Lung microvascular endothelial cell (primary cell): ENCODE measurements around the gene AOPEP. TPM values are rescaled to one million over a fixed set of nuclear protein-coding genes. Genes with fewer than 3 reads are reported as not detected.
A peak's percentile ranks its signal among the peaks of the same experiment; 100 is the strongest.

Source experiments
- DNase-seq, 2 donors: peaks; one replicate each; pipeline versions ENCODE4 v3.0.0 to v3.0.0-alpha.2; 2010; ENCODE audit warnings: low read depth in 2 of 2
- total RNA-seq: library from RNA; depleted of rRNA; stranded (reverse); fragments of >200 nt; gene quantifications from 2 replicates; pipeline ENCODE4 v1.2.1, GENCODE V29; 2014

The AOPEP gene
- total RNA-seq, 1 donor from 2014 or later, result 33.9 TPM

- DNase-seq, result no peak
Measured at GRCh38 chr9:94911986-94912635, 185.6 kb downstream of the AOPEP start.

DNA sequence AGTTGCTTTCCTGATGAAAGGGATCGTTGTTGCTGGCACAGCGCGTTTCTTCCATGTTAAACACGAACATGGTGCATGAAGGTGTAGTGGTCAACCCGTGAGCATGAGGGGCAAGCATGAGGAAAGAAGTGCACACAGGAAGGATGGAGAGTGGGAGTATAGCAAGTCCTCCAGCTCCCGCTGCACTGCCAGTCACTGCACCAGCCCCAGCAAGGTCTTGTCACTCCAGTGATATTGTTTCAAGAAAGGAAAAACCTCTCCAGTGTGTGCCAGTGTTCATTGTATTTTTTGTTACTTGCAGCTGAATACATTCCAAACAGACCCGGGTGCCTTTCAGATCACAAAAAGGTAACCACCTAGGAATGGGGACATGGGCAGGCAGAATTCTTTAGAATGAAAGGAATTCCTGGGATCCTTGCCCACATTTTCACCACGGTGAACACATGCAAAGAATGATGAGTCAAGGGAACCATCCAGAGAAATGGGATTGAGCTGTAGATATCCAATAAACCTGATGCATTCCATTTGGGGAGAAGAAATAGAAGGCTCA, 186.3 kb downstream of the AOPEP start:
- peak in 1 of 2 donors; percentile 28 for DNase-seq

GRCh38 chr9:94913550-94913949, 187.1 kb downstream of the AOPEP start:
- DNase-seq, result no peak

- DNase-seq, result no peak
Measured at GRCh38 chr9:94915476-94916450, 189.3 kb downstream of the AOPEP start.

DNA sequence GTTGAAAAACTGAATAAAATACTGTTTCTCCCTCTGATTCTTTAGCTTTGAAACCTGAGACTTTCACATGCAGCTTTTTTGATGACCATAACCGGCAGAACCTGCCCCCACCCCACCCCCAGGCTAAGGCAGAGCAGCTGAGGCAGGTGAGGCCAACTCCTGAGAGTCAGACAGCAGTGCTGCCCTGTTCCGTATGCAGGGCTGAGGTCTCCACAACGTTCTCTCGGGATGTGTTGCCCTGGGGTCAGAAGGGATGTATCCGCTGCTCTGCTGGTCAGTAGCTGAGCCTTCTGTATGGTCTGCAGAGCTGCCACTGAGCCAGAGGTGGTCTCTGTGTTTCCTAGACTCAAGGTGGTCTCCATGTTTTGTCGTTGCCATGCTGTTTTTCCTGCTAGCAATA, 190.5 kb downstream of the AOPEP start:
- no peak for DNase-seq

GRCh38 chr9:94918038-94918753, 191.7 kb downstream of the AOPEP start:
- DNase-seq, result no peak

- no peak for DNase-seq
Measured at GRCh38 chr9:94919376-94920098, 193.0 kb downstream of the AOPEP start.

GRCh38 chr9:94920420-94921091, 194.1 kb downstream of the AOPEP start:
- no peak for DNase-seq

DNA sequence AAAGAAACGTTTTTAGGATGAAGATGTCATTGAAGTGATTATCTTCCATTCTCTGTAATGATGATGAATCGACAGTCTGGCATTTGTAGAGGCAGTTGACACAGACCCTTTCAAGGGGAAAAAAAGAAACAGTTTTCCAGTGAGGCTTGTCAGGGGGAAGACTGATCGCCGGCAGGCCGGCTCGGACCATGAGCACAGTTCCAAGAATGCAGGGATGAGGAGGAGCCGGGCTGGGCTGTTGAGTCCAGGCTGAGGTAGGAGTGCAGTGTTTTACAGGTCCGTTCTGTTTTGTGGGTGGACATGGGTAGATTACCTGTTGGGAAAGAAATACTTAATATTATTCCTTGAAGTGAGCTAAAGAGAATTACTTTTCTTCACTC, 194.6 kb downstream of the AOPEP start:
- DNase-seq, result peak in 1 of 2 donors; percentile 43

DNA sequence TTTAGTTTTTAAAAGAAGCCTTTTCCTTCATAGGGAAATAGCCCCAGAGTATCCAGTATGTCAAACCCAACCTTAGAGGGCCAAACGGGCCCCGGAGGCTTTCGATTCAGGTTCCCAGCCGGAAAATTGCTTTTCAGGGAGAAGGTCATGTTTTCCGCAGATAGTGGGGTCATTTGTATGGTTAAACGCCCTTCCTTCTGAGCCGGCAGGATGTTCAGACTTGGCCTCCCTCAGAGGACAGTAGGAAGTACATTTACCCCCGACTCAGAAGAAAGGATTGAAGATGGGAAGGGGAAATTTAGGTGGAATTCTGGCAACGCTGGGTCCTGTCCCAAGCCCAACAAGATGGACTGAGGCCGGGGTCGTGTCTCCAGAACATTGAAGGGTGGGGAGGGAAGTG, 195.2 kb downstream of the AOPEP start:
- no peak for DNase-seq

DNA sequence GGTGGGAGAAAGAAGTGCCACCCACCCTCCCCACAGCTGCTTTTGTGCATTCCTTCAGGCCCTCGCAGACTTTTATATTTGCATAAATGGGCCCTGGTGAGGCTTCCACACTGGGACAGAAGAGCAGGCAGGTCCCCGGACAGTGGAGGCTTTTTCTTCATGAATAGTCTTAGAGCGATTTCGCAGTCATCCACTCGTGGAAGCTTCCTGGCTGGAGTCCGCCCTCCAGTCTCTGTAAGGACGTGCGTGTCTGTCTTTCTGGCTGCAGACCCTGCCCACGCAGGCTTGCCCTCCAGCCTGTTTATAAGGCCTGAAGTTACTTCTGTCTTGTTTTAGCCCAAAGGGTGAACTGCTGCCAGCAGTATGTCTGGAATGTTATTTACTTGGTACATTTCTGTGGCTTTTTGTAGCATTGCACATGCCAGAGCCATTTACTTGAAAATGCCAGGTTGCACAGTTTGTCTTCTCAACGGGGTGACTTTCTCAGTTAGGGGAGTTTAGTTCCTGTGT, 195.7 kb downstream of the AOPEP start:
- peak; percentile 43 to 77 for DNase-seq

DNA sequence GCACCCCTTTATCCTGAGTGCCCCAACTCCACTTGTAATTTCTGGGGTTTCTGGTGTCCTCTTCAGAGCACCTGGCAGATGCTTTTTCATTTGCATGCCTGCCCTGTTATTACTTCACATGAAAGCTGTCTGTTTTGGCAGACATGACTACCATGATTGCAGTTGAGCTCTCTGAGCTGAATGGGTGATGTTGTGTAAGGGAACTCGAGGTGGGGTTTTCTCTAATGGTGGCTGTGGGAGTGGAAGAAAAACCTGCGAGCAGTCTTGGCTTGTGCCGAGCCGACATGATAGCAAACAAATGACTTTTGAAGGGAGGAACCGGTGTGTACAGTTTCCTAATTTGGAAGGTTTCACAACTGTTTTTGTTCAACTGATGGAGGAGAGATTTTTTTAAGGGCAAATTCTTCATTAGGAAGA, 196.2 kb downstream of the AOPEP start:
- peak in 1 of 2 donors; percentile 20 for DNase-seq

DNA sequence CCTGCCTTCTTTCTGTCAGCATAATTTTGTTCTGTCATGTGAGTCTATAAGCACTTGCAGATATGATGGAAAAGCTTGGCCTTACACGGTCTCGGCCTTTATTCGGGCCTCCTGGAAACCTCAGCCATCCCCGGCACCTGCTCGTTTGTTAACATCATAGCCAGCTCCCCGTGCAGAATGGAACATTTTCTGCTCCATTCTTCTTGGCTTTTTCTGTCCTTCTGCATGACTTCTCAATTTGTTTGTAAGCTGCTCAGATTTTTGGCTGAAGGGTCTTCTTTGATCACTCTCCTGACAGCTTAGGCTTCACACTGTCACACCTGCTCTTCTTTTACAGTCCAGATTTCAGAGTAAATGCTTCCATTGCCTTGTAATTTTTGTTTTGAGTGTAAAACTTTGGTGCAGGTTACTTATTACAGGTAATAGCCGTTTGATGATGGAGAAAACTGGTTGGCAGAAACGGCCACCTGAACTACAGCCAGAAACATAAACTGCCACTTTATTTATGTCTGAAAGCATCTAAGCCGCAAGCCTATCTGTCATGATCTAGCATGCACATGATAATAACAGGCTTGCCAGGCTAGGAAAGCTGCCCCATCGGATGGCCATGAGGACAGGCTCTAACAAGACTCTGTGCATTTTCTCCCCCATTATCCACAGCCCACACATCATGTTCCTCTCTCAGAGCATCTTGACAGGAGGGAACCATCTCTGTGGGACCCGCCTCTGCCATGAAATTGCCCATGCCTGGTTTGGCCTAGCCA, 197.0 kb downstream of the AOPEP start:
- no peak for DNase-seq

DNA sequence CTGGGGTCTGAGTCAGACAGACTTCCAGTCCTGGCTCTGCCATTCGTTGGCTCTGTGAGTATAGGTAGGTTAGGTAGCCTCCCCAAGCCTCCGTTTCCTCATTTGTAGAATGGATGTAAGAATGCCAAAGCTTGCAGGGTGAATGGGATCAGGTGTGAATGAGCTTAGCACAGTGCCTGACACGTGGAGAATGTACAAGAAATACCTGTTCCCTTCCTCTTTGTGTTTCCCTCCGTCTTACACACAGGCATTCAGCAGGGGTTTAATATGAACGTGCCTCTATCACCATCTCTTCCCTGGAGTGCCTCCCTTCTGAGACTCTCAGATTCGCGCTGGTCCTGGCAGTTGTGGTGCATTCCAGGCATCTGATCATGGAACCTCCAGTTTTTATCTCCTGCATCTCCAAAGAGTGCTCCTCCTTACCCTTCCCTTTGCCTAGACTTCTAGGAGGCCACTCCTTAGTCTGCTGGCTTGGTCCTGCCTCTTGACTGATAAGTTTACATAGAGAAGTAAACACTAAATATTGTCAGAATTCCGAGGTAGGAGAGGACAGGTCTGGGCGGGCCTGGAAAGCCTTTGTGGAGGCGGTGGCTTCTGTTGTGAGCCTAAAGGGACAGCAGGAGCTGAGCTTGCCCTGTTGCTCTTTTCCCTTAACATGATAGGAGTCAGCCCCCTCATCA, 199.4 kb downstream of the AOPEP start:
- no peak for DNase-seq

DNA sequence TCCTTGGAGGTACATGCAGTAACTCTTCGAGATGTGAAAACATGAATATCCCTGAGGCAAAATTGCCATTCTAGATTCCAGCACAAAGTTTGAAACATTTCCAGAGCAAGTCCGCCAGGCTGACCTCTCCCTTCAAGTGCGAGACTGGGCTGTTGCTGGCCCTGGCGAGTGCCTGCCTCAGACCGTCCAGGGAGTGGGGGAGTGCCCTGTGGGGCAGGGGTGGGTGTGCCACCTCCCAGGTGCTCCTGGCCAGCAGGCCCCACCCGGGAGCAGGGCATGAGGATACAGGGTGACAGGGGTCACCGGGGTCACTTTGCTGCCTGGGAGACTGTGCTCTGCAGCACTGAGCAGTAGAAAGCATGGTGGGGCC, 199.9 kb downstream of the AOPEP start:
- no peak for DNase-seq

- no peak for DNase-seq
Measured at GRCh38 chr9:94927048-94927761, 200.7 kb downstream of the AOPEP start.

- DNase-seq, result no peak
Measured at GRCh38 chr9:94927762-94928670, 201.5 kb downstream of the AOPEP start.
